CD4-positive, alpha-beta T cell (primary cell): Measurements from ENCODE around the gene ADARB2. TPM values are rescaled to one million over a fixed set of nuclear protein-coding genes. Genes with fewer than 3 reads are reported as not detected.
"Not testable (repeated sequence)": the region's sequence is repeated elsewhere in the genome, so short reads cannot be mapped to it uniquely, and the experiment has no call there.

Experiments used
- ATAC-seq: fragments of 200-7000 bp; cut with Tn5 transposase; one replicate; pipeline ENCODE4 v1.10.0; 2022; ENCODE audit warnings: mild to moderate bottlenecking; ENCODE audit not compliant: poor library complexity
- CTCF ChIA-PET: fragments of 350-600 bp; sonication (Branson Sonifier 250); formaldehyde crosslinking; loops from one replicate; lab custom pipeline; 2021; ENCODE audit warnings: antibody characterized with exemption, inconsistent platforms; lab: Charles Lee
- POLR2A ChIA-PET: fragments of 350-600 bp; sonication (Branson Sonifier 250); formaldehyde crosslinking; loops from one replicate; lab custom pipeline; 2021; ENCODE audit warnings: antibody characterized with exemption, inconsistent platforms; lab: Charles Lee
- DNase-seq, 14 experiments: peaks; one replicate each; pipeline ENCODE4 v3.0.0-alpha.2; 2013 to 2020; ENCODE audit warnings: mixed read lengths in 2 of 14
- H3K27ac ChIP-seq, 2 donors: one replicate each; pipeline versions ENCODE4 v1.5.1 to v1.7.0; 2013; ENCODE audit warnings: low read length in 2 of 2, low read depth in 1 of 2, mild to moderate bottlenecking in 1 of 2
- H3K27me3 ChIP-seq, 2 experiments: 1 replicate in 1 of 2; 2 replicates in 1 of 2; pipeline versions ENCODE4 v1.6.1 to v1.7.0; 2013; ENCODE audit warnings: low read length in 2 of 2, control low read depth in 1 of 2, mild to moderate bottlenecking in 1 of 2, moderate library complexity in 1 of 2; ENCODE audit not compliant: insufficient read depth in 2 of 2, control insufficient read depth in 1 of 2
- H3K36me3 ChIP-seq: one replicate; pipeline ENCODE4 v1.6.1; 2013; ENCODE audit warnings: low read length, control low read depth; ENCODE audit not compliant: insufficient read depth
- H3K4me1 ChIP-seq: one replicate; pipeline ENCODE4 v1.6.1; 2013; ENCODE audit warnings: low read length, control low read depth; ENCODE audit not compliant: insufficient read depth
- H3K4me3 ChIP-seq: one replicate; pipeline ENCODE4 v1.5.1; 2013; ENCODE audit warnings: mild to moderate bottlenecking, low read length, moderate library complexity
- H3K9me3 ChIP-seq, 2 experiments: 1 replicate in 1 of 2; 2 replicates in 1 of 2; pipeline versions ENCODE4 v1.6.1 to v1.7.0; 2013; ENCODE audit warnings: low read length in 2 of 2, mild to moderate bottlenecking in 2 of 2, control low read depth in 1 of 2, moderate library complexity in 1 of 2; ENCODE audit not compliant: control insufficient read depth in 1 of 2, insufficient read depth in 1 of 2
- H3K27ac Mint-ChIP-seq: one replicate; pipeline ENCODE4 v1.8.0; 2020; ENCODE audit warnings: mixed read lengths
- H3K27me3 Mint-ChIP-seq: one replicate; pipeline ENCODE4 v1.8.0; 2021; ENCODE audit warnings: mixed read lengths
- H3K36me3 Mint-ChIP-seq: one replicate; pipeline ENCODE4 v1.8.0; 2021; ENCODE audit warnings: low read depth, mixed read lengths
- H3K4me1 Mint-ChIP-seq: one replicate; pipeline ENCODE4 v1.8.0; 2021; ENCODE audit warnings: low read depth, mixed read lengths
- H3K4me3 Mint-ChIP-seq: one replicate; pipeline ENCODE4 v1.8.0; 2020; ENCODE audit warnings: mild to moderate bottlenecking, mixed read lengths
- H3K9me3 Mint-ChIP-seq: one replicate; pipeline ENCODE4 v1.8.0; 2020; ENCODE audit warnings: mixed read lengths
- intact Hi-C, 2 experiments: fragments of 100-400 bp; cut with DNase I in 1 of 2; cut with micrococcal nuclease in 1 of 2; formaldehyde crosslinking; loops; one replicate each; pipeline versions ENCODE4 v1.15.1 to v1.9.0; 2023 to 2025; cut with DNase I, micrococcal nuclease
- total RNA-seq, 174 experiments: library from RNA in 2 of 174; stranded (reverse) in 2 of 174; gene quantifications; one replicate each; pipeline ENCODE4 v1.2.3 and lab custom pipeline; 2021 to 2026
- TF ChIP-seq, protein P1 (sequence below): fragments of 200-600 bp; IDR thresholded peaks from one replicate; pipeline ENCODE4 v1.8.0; 2022; ENCODE audit warnings: antibody characterized with exemption, mild to moderate bottlenecking

Gene ADARB2
- total RNA-seq, 2 experiments from 2014 or later, result 0.14 TPM; not detected in 1

DNA sequence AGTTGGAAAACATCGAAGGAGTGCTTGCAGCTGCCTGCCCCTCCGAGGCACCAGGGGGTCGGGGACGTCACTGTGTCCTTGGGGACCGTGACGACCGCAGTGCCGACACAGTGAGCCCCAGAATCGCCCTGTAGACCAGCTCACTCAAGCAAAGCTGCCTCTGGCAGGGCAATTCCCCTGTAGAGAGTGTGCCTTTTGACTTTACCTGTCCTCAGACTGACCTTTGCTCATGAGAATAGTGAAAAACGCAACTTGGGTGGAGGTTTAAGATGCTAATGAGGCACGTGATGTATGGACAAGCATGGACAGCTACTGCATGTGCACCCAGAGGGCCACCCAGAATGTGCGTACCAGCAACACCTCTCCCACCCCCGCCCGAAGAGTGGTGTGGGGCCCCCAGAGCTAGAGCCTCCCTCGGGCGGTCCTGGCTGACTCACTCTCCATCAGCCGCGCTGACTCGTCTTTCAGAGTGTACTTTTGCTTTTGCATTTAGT, 271.9 kb downstream of the ADARB2 start:
- Histone ChIP-seq H3K9me3 (no peaks in the 10 kb centered on the region), H3K27me3 (no peaks in the 10 kb centered on the region), H3K36me3 (no peaks in the 10 kb centered on the region), H3K4me3 (no peak overlapping the region), H3K4me1 (no peaks in the 10 kb centered on the region), H3K27ac (no peak overlapping the region)
- H3K36me3 Mint-ChIP-seq, result no peaks in the 10 kb centered on the region
- no peaks in the 10 kb centered on the region for H3K4me1 Mint-ChIP-seq
- ChIA-PET POLR2A (no interaction called here), CTCF (no interaction called here)
- no peak overlapping the region for H3K4me3 Mint-ChIP-seq
- ATAC-seq, result no peak
- no peaks in the 10 kb centered on the region for H3K9me3 Mint-ChIP-seq
- TF ChIP-seq, protein P1, sequence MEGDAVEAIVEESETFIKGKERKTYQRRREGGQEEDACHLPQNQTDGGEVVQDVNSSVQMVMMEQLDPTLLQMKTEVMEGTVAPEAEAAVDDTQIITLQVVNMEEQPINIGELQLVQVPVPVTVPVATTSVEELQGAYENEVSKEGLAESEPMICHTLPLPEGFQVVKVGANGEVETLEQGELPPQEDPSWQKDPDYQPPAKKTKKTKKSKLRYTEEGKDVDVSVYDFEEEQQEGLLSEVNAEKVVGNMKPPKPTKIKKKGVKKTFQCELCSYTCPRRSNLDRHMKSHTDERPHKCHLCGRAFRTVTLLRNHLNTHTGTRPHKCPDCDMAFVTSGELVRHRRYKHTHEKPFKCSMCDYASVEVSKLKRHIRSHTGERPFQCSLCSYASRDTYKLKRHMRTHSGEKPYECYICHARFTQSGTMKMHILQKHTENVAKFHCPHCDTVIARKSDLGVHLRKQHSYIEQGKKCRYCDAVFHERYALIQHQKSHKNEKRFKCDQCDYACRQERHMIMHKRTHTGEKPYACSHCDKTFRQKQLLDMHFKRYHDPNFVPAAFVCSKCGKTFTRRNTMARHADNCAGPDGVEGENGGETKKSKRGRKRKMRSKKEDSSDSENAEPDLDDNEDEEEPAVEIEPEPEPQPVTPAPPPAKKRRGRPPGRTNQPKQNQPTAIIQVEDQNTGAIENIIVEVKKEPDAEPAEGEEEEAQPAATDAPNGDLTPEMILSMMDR, result no peak
- H3K27me3 Mint-ChIP-seq, result peaks cover 3% of the 10 kb centered on the region
- intact Hi-C loops, result no loop called here
- DNase-seq, result no peak
- no peak overlapping the region for H3K27ac Mint-ChIP-seq

DNA sequence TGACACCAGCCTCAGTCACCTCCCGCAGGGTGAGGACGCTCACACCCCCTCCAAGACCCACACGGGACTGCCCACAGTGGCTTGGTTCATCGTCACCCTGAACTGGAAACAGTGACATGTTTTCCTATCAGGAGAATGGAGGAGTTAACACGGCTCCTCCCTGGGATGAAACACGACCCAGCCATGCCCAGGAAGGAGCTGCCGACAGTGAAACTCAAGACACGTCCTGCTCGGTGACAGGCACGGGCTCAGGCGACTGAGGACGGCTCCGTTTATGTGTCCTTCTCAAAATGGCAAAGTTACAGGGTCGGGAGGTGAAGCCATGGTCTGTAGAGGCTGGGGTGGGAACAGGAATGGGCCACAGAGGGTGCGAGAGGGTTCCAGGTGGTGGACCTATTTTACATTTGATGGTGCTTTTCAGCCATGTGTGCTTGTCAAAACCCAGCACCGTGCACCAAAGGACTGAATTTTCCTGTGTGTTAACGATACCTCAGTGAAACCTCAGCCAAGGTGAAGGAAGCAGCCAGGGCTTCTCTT, 272.4 kb downstream of the ADARB2 start:
- no peaks in the 10 kb centered on the region for H3K4me1 Mint-ChIP-seq
- peaks cover 3% of the 10 kb centered on the region for H3K27me3 Mint-ChIP-seq
- Histone ChIP-seq H3K36me3 (no peaks in the 10 kb centered on the region), H3K27me3 (no peaks in the 10 kb centered on the region), H3K27ac (no peak overlapping the region), H3K9me3 (no peaks in the 10 kb centered on the region), H3K4me3 (no peak overlapping the region), H3K4me1 (no peaks in the 10 kb centered on the region)
- CTCF ChIA-PET, result no interaction called here
- intact Hi-C loops, result no loop called here
- H3K27ac Mint-ChIP-seq, result no peak overlapping the region
- TF ChIP-seq, protein P1, result no peak
- ATAC-seq (no peak), DNase-seq (no peak)
- H3K4me3 Mint-ChIP-seq, result no peak overlapping the region
- H3K9me3 Mint-ChIP-seq, result no peaks in the 10 kb centered on the region
- POLR2A ChIA-PET, result no interaction called here
- no peaks in the 10 kb centered on the region for H3K36me3 Mint-ChIP-seq

GRCh38 chr10:1463971-1464370, 273.4 kb downstream of the ADARB2 start:
- H3K9me3 Mint-ChIP-seq, intact Hi-C loops, H3K36me3 ChIP-seq, H3K4me3 Mint-ChIP-seq, H3K27me3 ChIP-seq, H3K27ac Mint-ChIP-seq, H3K27ac ChIP-seq, H3K4me3 ChIP-seq, H3K4me1 Mint-ChIP-seq, H3K4me1 ChIP-seq, POLR2A ChIA-PET, CTCF ChIA-PET, H3K9me3 ChIP-seq, ATAC-seq, DNase-seq, H3K36me3 Mint-ChIP-seq, H3K27me3 Mint-ChIP-seq: not testable (repeated sequence)
